Neuronal stem cell (in vitro differentiated cells): ENCODE results near the gene NELL1.

ENCODE experiments used
- DNase-seq: peaks from one replicate; pipeline ENCODE4 v3.0.0-alpha.2; 2013; ENCODE audit warnings: low spot score
- H2AFZ ChIP-seq: one replicate; pipeline ENCODE4 v1.6.1; 2013; ENCODE audit warnings: mild to moderate bottlenecking, low read length, inconsistent platforms
- H2AK5ac ChIP-seq: 2 replicates; pipeline ENCODE4 v1.6.1; 2013; ENCODE audit warnings: low read depth, mild to moderate bottlenecking, inconsistent platforms, low read length, moderate library complexity, mixed read lengths
- H2BK120ac ChIP-seq: 2 replicates; pipeline ENCODE4 v1.6.1; 2013; ENCODE audit warnings: low read depth, mild to moderate bottlenecking, inconsistent platforms, low read length, moderate library complexity, mixed read lengths
- H2BK12ac ChIP-seq: one replicate; pipeline ENCODE4 v1.6.1; 2013; ENCODE audit warnings: low read length, inconsistent platforms
- H2BK15ac ChIP-seq: 2 replicates; pipeline ENCODE4 v1.6.1; 2013; ENCODE audit warnings: mild to moderate bottlenecking, low read length, inconsistent platforms, mixed read lengths
- H2BK5ac ChIP-seq: one replicate; pipeline ENCODE4 v1.6.1; 2013; ENCODE audit warnings: inconsistent platforms, mild to moderate bottlenecking, low read length, moderate library complexity
- H3K14ac ChIP-seq: one replicate; pipeline ENCODE4 v1.6.1; 2013; ENCODE audit warnings: low read length, inconsistent platforms
- H3K18ac ChIP-seq: 2 replicates; pipeline ENCODE4 v1.6.1; 2013; ENCODE audit warnings: low read length, inconsistent platforms
- H3K23ac ChIP-seq: 2 replicates; pipeline ENCODE4 v1.6.1; 2013; ENCODE audit warnings: low read depth, mild to moderate bottlenecking, mixed read lengths, low read length, inconsistent platforms; ENCODE audit not compliant: poor library complexity
- H3K27ac ChIP-seq: replicated peaks from 3 replicates; pipeline ENCODE4 v1.5.1; 2013; ENCODE audit warnings: low read length, inconsistent platforms
- H3K27me3 ChIP-seq, 3 experiments: 2 replicates each; pipeline ENCODE4 v1.6.1; 2013; ENCODE audit warnings: low read length in 3 of 3, mild to moderate bottlenecking in 2 of 3, inconsistent platforms in 1 of 3, low read depth in 1 of 3, mixed read lengths in 1 of 3, moderate library complexity in 1 of 3; ENCODE audit not compliant: control insufficient read depth in 3 of 3, insufficient read depth in 3 of 3
- H3K36me3 ChIP-seq, 2 donors: replicated peaks in 1 of 2; 2 replicates each; pipeline ENCODE4 v1.6.1; 2013; ENCODE audit warnings: low read length in 2 of 2; ENCODE audit not compliant: control insufficient read depth in 2 of 2, insufficient read depth in 2 of 2
- H3K4ac ChIP-seq: 2 replicates; pipeline ENCODE4 v1.6.1; 2013; ENCODE audit warnings: inconsistent platforms, mild to moderate bottlenecking, low read length, moderate library complexity
- H3K4me1 ChIP-seq, 2 donors: 1 replicate in 1 of 2; 2 replicates in 1 of 2; pipeline ENCODE4 v1.6.1; 2013; ENCODE audit warnings: low read length in 2 of 2, low read depth in 1 of 2; ENCODE audit not compliant: control insufficient read depth in 2 of 2, insufficient read depth in 1 of 2
- H3K4me2 ChIP-seq: one replicate; pipeline ENCODE4 v1.6.1; 2013; ENCODE audit warnings: mild to moderate bottlenecking, low read length, inconsistent platforms; ENCODE audit not compliant: insufficient read depth, poor library complexity, severe bottlenecking
- H3K4me3 ChIP-seq, 2 donors: 2 replicates each; pipeline ENCODE4 v1.5.1; 2013; ENCODE audit warnings: low read length in 2 of 2, mild to moderate bottlenecking in 2 of 2, inconsistent platforms in 1 of 2, moderate library complexity in 1 of 2
- H3K79me1 ChIP-seq: one replicate; pipeline ENCODE4 v1.6.1; 2013; ENCODE audit warnings: low read depth, mild to moderate bottlenecking, inconsistent platforms, low read length, moderate library complexity
- H3K9ac ChIP-seq: one replicate; pipeline ENCODE4 v1.6.1; 2013; ENCODE audit warnings: mild to moderate bottlenecking, low read depth, low read length, inconsistent platforms; ENCODE audit not compliant: poor library complexity
- H3K9me3 ChIP-seq, 2 donors: replicated peaks in 1 of 2; 2 replicates each; pipeline versions ENCODE3 to v1.6.1; 2013; ENCODE audit warnings: low read length in 2 of 2, mild to moderate bottlenecking in 2 of 2, inconsistent platforms in 1 of 2, low read depth in 1 of 2, mixed read lengths in 1 of 2, moderate library complexity in 1 of 2; ENCODE audit not compliant: control insufficient read depth in 2 of 2, insufficient read depth in 1 of 2
- H4K8ac ChIP-seq: one replicate; pipeline ENCODE4 v1.6.1; 2013; ENCODE audit warnings: low read depth, mild to moderate bottlenecking, inconsistent platforms, low read length, moderate library complexity
- H4K91ac ChIP-seq: one replicate; pipeline ENCODE4 v1.6.1; 2013; ENCODE audit warnings: low read length, low read depth, mild to moderate bottlenecking, inconsistent platforms; ENCODE audit not compliant: poor library complexity
- WGBS, 2 donors: extraction: QIAGEN DNeasy Blood & Tissue Kit; methylation state at CpG; one replicate each; pipeline ENCODE4 v1.1.7; 2013; ENCODE audit warnings: missing lambda C conversion rate in 2 of 2, mixed read lengths in 1 of 2; ENCODE audit not compliant: insufficient read length in 2 of 2, insufficient replicate concordance in 1 of 2; ENCODE audit errors: extremely low coverage in 2 of 2; 5-methylcytosine and 5-hydroxymethylcytosine counted together

NELL1 gene

GRCh38 chr11:20910733-20911132 lies 241.3 kb downstream of the NELL1 start:
- H3K4me3 ChIP-seq: no peak overlapping the region
- H3K9me3 ChIP-seq: no peaks in the 10 kb centered on the region
- H3K79me1 ChIP-seq: no peaks in the 10 kb centered on the region
- H3K14ac ChIP-seq: no peak overlapping the region
- H2BK120ac ChIP-seq: no peak overlapping the region
- H3K4ac ChIP-seq: no peak overlapping the region
- no peak overlapping the region for H3K18ac ChIP-seq
- H3K36me3 ChIP-seq: no peaks in the 10 kb centered on the region
- no peak overlapping the region for H2BK5ac ChIP-seq
- no peak overlapping the region for H3K9ac ChIP-seq
- DNase-seq: no peak
- no peak overlapping the region for H3K23ac ChIP-seq
- no peak overlapping the region for H4K8ac ChIP-seq
- no peaks in the 10 kb centered on the region for H3K27me3 ChIP-seq
- no peak overlapping the region for H2BK15ac ChIP-seq
- no peak overlapping the region for H2BK12ac ChIP-seq
- no peaks in the 10 kb centered on the region for H3K4me1 ChIP-seq
- H2AK5ac ChIP-seq: no peak overlapping the region
- H3K4me2 ChIP-seq: no peak overlapping the region
- no peak overlapping the region for H4K91ac ChIP-seq
- H3K27ac ChIP-seq: no peak overlapping the region
- H2AFZ ChIP-seq: no peak overlapping the region

- Histone ChIP-seq H3K23ac (no peak overlapping the region), H3K36me3 (no peaks in the 10 kb centered on the region), H3K9me3 (no peaks in the 10 kb centered on the region), H3K4ac (no peak overlapping the region), H2AK5ac (no peak overlapping the region), H2AFZ (no peak overlapping the region), H3K9ac (no peak overlapping the region), H2BK12ac (no peak overlapping the region), H2BK5ac (no peak overlapping the region), H3K14ac (no peak overlapping the region), H4K91ac (no peak overlapping the region), H3K18ac (no peak overlapping the region), H3K4me3 (no peak overlapping the region), H3K4me2 (no peak overlapping the region), H3K79me1 (no peaks in the 10 kb centered on the region), H4K8ac (no peak overlapping the region), H3K4me1 (no peaks in the 10 kb centered on the region), H3K27ac (no peak overlapping the region), H3K27me3 (no peaks in the 10 kb centered on the region), H2BK120ac (no peak overlapping the region), H2BK15ac (no peak overlapping the region)
- no CpG with 5 or more reads among the region's 2 CpGs for WGBS, 2 donors
- DNase-seq: no peak
These were observed 242.9 kb downstream of the NELL1 start for GRCh38 chr11:20912065-20912821.

GRCh38 chr11:20912922-20913512 lies 243.6 kb downstream of the NELL1 start:
- Histone ChIP-seq H3K4me1 (no peaks in the 10 kb centered on the region), H2AK5ac (no peak overlapping the region), H3K27me3 (no peaks in the 10 kb centered on the region), H3K23ac (no peak overlapping the region), H3K14ac (no peak overlapping the region), H3K36me3 (no peaks in the 10 kb centered on the region), H4K91ac (no peak overlapping the region), H3K9me3 (no peaks in the 10 kb centered on the region), H2BK5ac (no peak overlapping the region), H3K18ac (no peak overlapping the region), H2BK15ac (no peak overlapping the region), H4K8ac (no peak overlapping the region), H3K79me1 (no peaks in the 10 kb centered on the region), H2BK120ac (no peak overlapping the region), H3K4me2 (no peak overlapping the region), H3K9ac (no peak overlapping the region), H3K4ac (no peak overlapping the region), H2BK12ac (no peak overlapping the region), H2AFZ (no peak overlapping the region), H3K27ac (no peak overlapping the region), H3K4me3 (no peak overlapping the region)
- no CpG with 5 or more reads among the region's 4 CpGs for WGBS, 2 donors
- no peak for DNase-seq

- no peak overlapping the region for H2BK120ac ChIP-seq
- no peak overlapping the region for H2BK5ac ChIP-seq
- no peak overlapping the region for H3K4ac ChIP-seq
- no peaks in the 10 kb centered on the region for H3K36me3 ChIP-seq
- no peak overlapping the region for H2BK12ac ChIP-seq
- no peak overlapping the region for H3K4me3 ChIP-seq
- H3K4me2 ChIP-seq: no peak overlapping the region
- H3K9me3 ChIP-seq: no peaks in the 10 kb centered on the region
- no peak overlapping the region for H2AFZ ChIP-seq
- H3K14ac ChIP-seq: no peak overlapping the region
- H3K27ac ChIP-seq: no peak overlapping the region
- no peak overlapping the region for H2AK5ac ChIP-seq
- DNase-seq: no peak
- H2BK15ac ChIP-seq: no peak overlapping the region
- H3K27me3 ChIP-seq: no peaks in the 10 kb centered on the region
- H4K8ac ChIP-seq: no peak overlapping the region
- no peak overlapping the region for H3K23ac ChIP-seq
- H4K91ac ChIP-seq: no peak overlapping the region
- no peaks in the 10 kb centered on the region for H3K4me1 ChIP-seq
- H3K79me1 ChIP-seq: no peaks in the 10 kb centered on the region
- H3K18ac ChIP-seq: no peak overlapping the region
- no peak overlapping the region for H3K9ac ChIP-seq
These were observed 247.9 kb downstream of the NELL1 start for GRCh38 chr11:20917306-20917705.
